SK-N-SH (cell line): ENCODE results near the gene GRIN1. TPM values are rescaled to one million over a fixed set of nuclear protein-coding genes. Genes with fewer than 3 reads are reported as not detected.

ENCODE experiments used
- CTCF ChIA-PET: fragments of 300-600, 350-600 bp; formaldehyde crosslinking; extraction: SDS; loops from one replicate; lab custom pipeline; 2021; lab: Yijun Ruan, JAX
- POLR2A ChIA-PET: fragments of 350-600 bp; sonication (Branson Sonifier 250); formaldehyde crosslinking; extraction: SDS; loops from one replicate; lab custom pipeline; 2020; ENCODE audit warnings: antibody characterized with exemption, inconsistent platforms; lab: Yijun Ruan, JAX
- DNase-seq: peaks from one replicate; pipeline ENCODE4 v3.0.0; 2012
- H2AFZ ChIP-seq: fragments of 200-600 bp; sonication (generic); 2 replicates; pipeline ENCODE4 v1.8.1; 2016; ENCODE audit warnings: antibody characterized with exemption, mild to moderate bottlenecking, low read depth
- H3F3A ChIP-seq: fragments of 200-600 bp; sonication (generic); replicated peaks from 2 replicates; pipeline ENCODE3; 2016; ENCODE audit warnings: antibody characterized with exemption, mild to moderate bottlenecking; ENCODE audit not compliant: insufficient read depth
- H3K27ac ChIP-seq, 2 experiments: fragments of 200-500 bp in 1 of 2; fragments of 200-600 bp in 1 of 2; sonication (Bioruptor generic) in 1 of 2; sonication (generic), shearing (Covaris generic) in 1 of 2; 2 replicates each; pipeline versions ENCODE4 v1.5.1 to v1.6.1; 2014 to 2016; ENCODE audit warnings: low read depth in 2 of 2, inconsistent platforms in 1 of 2, low read length in 1 of 2, mild to moderate bottlenecking in 1 of 2, mixed read lengths in 1 of 2
- H3K27me3 ChIP-seq: fragments of 200-600 bp; sonication (generic), shearing (Covaris generic); 2 replicates; pipeline ENCODE4 v1.6.1; 2016; ENCODE audit warnings: mixed run types; ENCODE audit not compliant: insufficient read depth
- H3K36me3 ChIP-seq, 2 experiments: fragments of 200-500 bp in 1 of 2; fragments of 200-600 bp in 1 of 2; sonication (Bioruptor generic) in 1 of 2; sonication (generic) in 1 of 2; replicated peaks in 1 of 2; 2 replicates each; pipeline versions ENCODE3 to v1.5.1; 2014 to 2016; ENCODE audit warnings: low read length in 1 of 2, mild to moderate bottlenecking in 1 of 2; ENCODE audit not compliant: insufficient read depth in 2 of 2, control insufficient read depth in 1 of 2
- H3K4me1 ChIP-seq, 2 experiments: fragments of 200-500 bp in 1 of 2; fragments of 200-600 bp in 1 of 2; sonication (Bioruptor generic) in 1 of 2; sonication (generic), shearing (Covaris generic) in 1 of 2; 2 replicates each; pipeline versions ENCODE4 v1.5.1 to v1.6.1; 2014 to 2016; ENCODE audit warnings: low read depth in 1 of 2, low read length in 1 of 2, mixed run types in 1 of 2; ENCODE audit not compliant: insufficient read depth in 2 of 2, control insufficient read depth in 1 of 2
- H3K4me2 ChIP-seq: fragments of 200-600 bp; sonication (generic), shearing (Covaris generic); 2 replicates; pipeline ENCODE4 v1.6.1; 2017; ENCODE audit warnings: mixed run types
- H3K4me3 ChIP-seq, 2 experiments: fragments of 200-500 bp in 1 of 2; fragments of 200-600 bp in 1 of 2; sonication (Bioruptor generic) in 1 of 2; sonication (generic), shearing (Covaris generic) in 1 of 2; 2 replicates each; pipeline versions ENCODE4 v1.5.1 to v1.8.1; 2014 to 2016; ENCODE audit warnings: low read depth in 2 of 2, inconsistent platforms in 1 of 2, low read length in 1 of 2, mild to moderate bottlenecking in 1 of 2, mixed read lengths in 1 of 2, moderate library complexity in 1 of 2
- H3K79me2 ChIP-seq: fragments of 200-600 bp; sonication (generic); 2 replicates; pipeline ENCODE4 v1.8.1; 2017; ENCODE audit warnings: mild to moderate bottlenecking; ENCODE audit not compliant: insufficient read depth
- H3K9ac ChIP-seq: fragments of 200-600 bp; sonication (generic); 2 replicates; pipeline ENCODE4 v1.6.1; 2017; ENCODE audit warnings: mixed run types
- H3K9me2 ChIP-seq: fragments of 200-600 bp; sonication (generic); 2 replicates; pipeline ENCODE4 v1.6.1; 2017; ENCODE audit warnings: mixed run types
- H3K9me3 ChIP-seq: fragments of 200-600 bp; sonication (generic); 2 replicates; pipeline ENCODE4 v1.6.1; 2017; ENCODE audit warnings: mixed run types, mild to moderate bottlenecking, moderate library complexity
- H4K20me1 ChIP-seq: fragments of 200-600 bp; sonication (generic); 2 replicates; pipeline ENCODE4 v1.6.1; 2017; ENCODE audit warnings: mild to moderate bottlenecking, mixed run types; ENCODE audit not compliant: insufficient read depth
- CHD2 ChIP-seq: fragments of 150-350 bp; IDR thresholded peaks from 2 replicates; pipeline ENCODE4 v1.6.1; 2018; ENCODE audit warnings: low read length; ENCODE audit not compliant: partially characterized antibody
- EP300 ChIP-seq, 2 experiments: IDR thresholded peaks; 2 replicates each; pipeline versions ENCODE4 v1.4.0 to v1.6.1; 2012; ENCODE audit warnings: borderline replicate concordance in 1 of 2, low read depth in 1 of 2, low read length in 1 of 2
- GABPA ChIP-seq: IDR thresholded peaks from 2 replicates; pipeline ENCODE4 v1.4.0; 2012; ENCODE audit warnings: low read depth, mild to moderate bottlenecking
- GATA2 ChIP-seq: sonication (generic); formaldehyde crosslinking; IDR thresholded peaks from 2 replicates; pipeline ENCODE4 v1.5.0; 2020; ENCODE audit warnings: mild to moderate bottlenecking, missing genetic modification reagents
- JUND ChIP-seq: IDR thresholded peaks from 2 replicates; pipeline ENCODE4 v1.4.0; 2012
- MEF2A ChIP-seq: IDR thresholded peaks from 2 replicates; pipeline ENCODE4 v1.4.0; 2012; ENCODE audit warnings: low read depth, borderline replicate concordance
- MXI1 ChIP-seq: IDR thresholded peaks from 2 replicates; pipeline ENCODE4 v1.6.1; 2012; ENCODE audit warnings: mild to moderate bottlenecking, low read depth, low read length, improper control_type of control experiment
- NFIC ChIP-seq: IDR thresholded peaks from 2 replicates; pipeline ENCODE4 v1.4.0; 2012; ENCODE audit warnings: borderline replicate concordance
- POLR2AphosphoS5 ChIP-seq: IDR thresholded peaks from 2 replicates; pipeline ENCODE4 v1.6.1; 2012; ENCODE audit warnings: low read depth, low read length
- RCOR1 ChIP-seq: fragments of 150-350 bp; IDR thresholded peaks from 2 replicates; pipeline ENCODE4 v1.6.1; 2017; ENCODE audit warnings: antibody characterized with exemption, low read length
- RFX5 ChIP-seq: IDR thresholded peaks from 2 replicates; pipeline ENCODE4 v1.6.1; 2012; ENCODE audit warnings: mild to moderate bottlenecking, improper control_type of control experiment, low read length
- SIN3A ChIP-seq: IDR thresholded peaks from 2 replicates; pipeline ENCODE4 v1.6.1; 2012; ENCODE audit warnings: low read depth, mild to moderate bottlenecking, low read length, moderate library complexity, borderline replicate concordance
- SMC3 ChIP-seq: IDR thresholded peaks from 2 replicates; pipeline ENCODE4 v1.6.1; 2012; ENCODE audit warnings: low read depth, low read length, improper control_type of control experiment
- TAF1 ChIP-seq: IDR thresholded peaks from 2 replicates; pipeline ENCODE4 v1.6.1; 2012; ENCODE audit warnings: low read depth, mild to moderate bottlenecking, low read length, moderate library complexity, borderline replicate concordance
- TCF12 ChIP-seq: IDR thresholded peaks from 2 replicates; pipeline ENCODE4 v1.4.0; 2012
- USF1 ChIP-seq: IDR thresholded peaks from 2 replicates; pipeline ENCODE4 v1.4.0; 2012; ENCODE audit warnings: low read depth, borderline replicate concordance
- USF2 ChIP-seq: fragments of 150-350 bp; IDR thresholded peaks from 2 replicates; pipeline ENCODE4 v1.6.1; 2017; ENCODE audit warnings: antibody characterized with exemption, low read length, low read depth, borderline replicate concordance
- YY1 ChIP-seq: IDR thresholded peaks from 2 replicates; pipeline ENCODE4 v1.4.0; 2012; ENCODE audit warnings: low read depth, mild to moderate bottlenecking
- WGBS: methylation state at CpG from one replicate; pipeline ENCODE4 v1.1.6; 2017; ENCODE audit warnings: low lambda C conversion rate; 5-methylcytosine and 5-hydroxymethylcytosine counted together
- polyA plus RNA-seq, 3 experiments: library from polyadenylated mRNA; depleted of rRNA; stranded (reverse); fragments of >200 nt; gene quantifications; 2 replicates each; pipeline ENCODE4 v1.2.3, GENCODE V29; 2012
- TF ChIP-seq, protein P1 (sequence below): IDR thresholded peaks from 2 replicates; pipeline ENCODE4 v1.4.0; 2012; ENCODE audit warnings: low read depth
- TF ChIP-seq, protein P2 (sequence below): fragments of 200-600 bp; sonication (generic); IDR thresholded peaks from 2 replicates; pipeline ENCODE4 v1.6.1; 2017; ENCODE audit warnings: antibody characterized with exemption, mild to moderate bottlenecking, moderate library complexity
- TF ChIP-seq, protein P3 (sequence below): fragments of 150-350 bp; IDR thresholded peaks from 2 replicates; pipeline ENCODE4 v1.6.1; 2016; ENCODE audit warnings: mild to moderate bottlenecking, low read depth, low read length

GRIN1 gene
- polyA plus RNA-seq, 1 of the 3 experiments (the other 2 are of a cell fraction) = not detected

DNA sequence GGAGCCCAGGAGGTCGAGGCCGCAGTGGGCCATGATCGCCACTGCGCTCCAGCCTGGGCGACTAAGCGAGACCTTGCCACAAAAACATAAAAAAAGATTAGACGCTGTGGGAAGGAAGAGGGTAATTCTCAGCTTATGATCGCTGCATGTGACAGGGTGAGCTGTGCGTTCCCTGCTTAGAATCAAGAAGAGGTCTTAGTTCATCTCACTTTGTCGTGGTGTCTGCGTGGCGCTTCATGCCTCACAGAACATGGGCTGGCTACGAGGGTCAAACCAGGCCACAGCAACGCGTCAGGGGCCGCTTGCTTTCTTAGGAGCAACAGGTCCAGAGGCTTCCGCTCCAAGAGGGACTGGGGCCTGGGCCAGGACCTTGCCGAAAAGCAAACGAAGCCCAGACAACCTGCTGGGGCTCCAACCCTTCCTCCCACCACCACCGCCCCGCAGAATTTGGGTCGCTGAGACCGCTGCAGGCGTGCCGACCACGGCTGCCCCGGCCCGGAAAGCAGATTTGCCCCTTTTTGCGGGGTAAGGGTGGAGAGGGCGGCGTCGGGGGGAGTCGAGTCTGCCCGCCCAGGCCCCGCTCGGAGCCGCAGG lies 10.0 kb upstream of the GRIN1 start:
- POLR2A ChIA-PET = interaction anchor here (0.9 to 2.6 kb wide), 13 partner anchors 10 to 126 kb away, joined by 3 to 32 read pairs (median 8); partner anchors contain the start of genes GRIN1, MAN1B1, NELFB and RNF208
- CTCF ChIA-PET = interaction anchor here (0.9 to 2.7 kb wide), 11 partner anchors 10 to 107 kb away, joined by 3 to 14 read pairs (median 4); partner anchors contain the start of genes GRIN1 and NPDC1
- WGBS = 32% methylated on average over 16 of the region's 37 CpGs
- peak overlapping the region; percentile 77 to 89 for H3K4me3 ChIP-seq
- H3K9me2 ChIP-seq = no peaks in the 10 kb centered on the region
- H4K20me1 ChIP-seq = no peaks in the 10 kb centered on the region
- peaks cover 3 to 18% of the 10 kb centered on the region in 2 experiments; a peak in 3 of 4 replicates for H3K4me1 ChIP-seq
- peaks cover 3% of the 10 kb centered on the region for H3F3A ChIP-seq
- peak overlapping the region; percentile 89 for H3K4me2 ChIP-seq
- peak; percentile 50 for DNase-seq
- peaks cover 50% of the 10 kb centered on the region for H3K79me2 ChIP-seq
- no peaks in the 10 kb centered on the region for H3K36me3 ChIP-seq
- H3K27me3 ChIP-seq = no peaks in the 10 kb centered on the region
- no peak for TF ChIP-seq JUND
- H3K27ac ChIP-seq = peak overlapping the region; percentile 56 to 87; a peak in 3 of 4 replicates
- H3K9me3 ChIP-seq = no peaks in the 10 kb centered on the region
- peak overlapping the region; percentile 56; the same call in 1 of the 2 replicates for H2AFZ ChIP-seq
- H3K9ac ChIP-seq = peak overlapping the region; percentile 82

DNA sequence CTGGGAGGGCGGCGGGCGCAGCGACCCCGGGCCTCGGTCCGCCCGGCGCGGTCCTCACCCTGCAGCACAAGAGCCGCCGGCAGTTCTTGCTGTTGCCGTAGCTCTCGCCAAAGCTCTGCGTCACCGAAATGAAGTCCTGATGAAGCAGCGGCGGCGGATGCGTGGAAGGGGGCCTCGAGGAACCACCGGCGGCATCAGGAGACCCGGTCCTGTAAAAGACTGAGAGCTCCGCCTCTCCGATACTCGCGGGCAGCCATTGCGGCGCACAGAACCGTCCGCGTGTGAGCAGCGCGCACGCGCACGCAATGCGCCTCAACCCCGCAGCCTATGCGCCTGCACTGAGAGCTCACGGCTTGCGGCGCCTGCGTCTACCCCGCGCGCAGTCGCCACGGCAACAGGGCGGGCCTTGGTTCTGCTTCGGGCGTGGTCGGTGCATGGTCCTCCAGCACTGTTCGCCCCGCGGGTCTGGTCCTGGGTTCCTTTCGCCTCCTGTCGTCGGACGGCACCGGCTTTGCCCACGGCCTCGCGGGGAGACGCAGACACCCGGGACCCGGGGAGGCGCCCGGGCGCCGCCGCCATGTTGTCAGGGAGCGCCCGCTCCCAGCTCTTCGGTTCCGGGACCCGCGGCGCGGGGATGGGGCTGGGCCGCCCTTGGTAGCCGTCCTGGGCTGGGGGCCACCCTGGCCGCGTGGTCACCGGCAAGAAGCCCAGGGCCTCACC lies 9.3 kb upstream of the GRIN1 start:
- no peaks in the 10 kb centered on the region for H3K9me3 ChIP-seq
- WGBS = 0% methylated on average over 7 of the region's 86 CpGs
- H3K4me2 ChIP-seq = peak overlapping the region; percentile 89
- no peaks in the 10 kb centered on the region for H3K27me3 ChIP-seq
- peak overlapping the region; percentile 82 for H3K9ac ChIP-seq
- peaks cover 3% of the 10 kb centered on the region for H3F3A ChIP-seq
- no peaks in the 10 kb centered on the region for H4K20me1 ChIP-seq
- DNase-seq = peak; percentile 96
- peaks cover 46% of the 10 kb centered on the region for H3K79me2 ChIP-seq
- ChIA-PET CTCF (interaction anchor here (0.9 to 2.7 kb wide), 14 partner anchors 9 to 107 kb away, joined by 3 to 14 read pairs (median 4); partner anchors contain the start of genes GRIN1, LRRC26 and NPDC1), POLR2A (interaction anchor here (0.6 to 2.6 kb wide), 18 partner anchors 9 to 125 kb away, joined by 3 to 32 read pairs (median 4); partner anchors contain the start of genes GRIN1, LRRC26, MAN1B1 and NELFB)
- peak overlapping the region; percentile 56 to 87 for H3K27ac ChIP-seq
- peak overlapping the region; percentile 91 for H2AFZ ChIP-seq
- no peaks in the 10 kb centered on the region for H3K9me2 ChIP-seq
- H3K4me3 ChIP-seq = peak overlapping the region; percentile 77 to 89
- peaks cover 3 to 18% of the 10 kb centered on the region in 2 experiments; a peak in 3 of 4 replicates for H3K4me1 ChIP-seq
- no peaks in the 10 kb centered on the region for H3K36me3 ChIP-seq
- TF ChIP-seq MXI1 (peak; percentile 94), CHD2 (peak; percentile 19), GABPA (no peak), TCF12 (no peak), NFIC (no peak), POLR2AphosphoS5 (peak; percentile 83), EP300 (IDR thresholded peaks at IDR 0.05; ENCODE audit: borderline replicate concordance in 1 of 2, low read depth in 1 of 2, low read length in 1 of 2) (no peak), SIN3A (peak; percentile 65; the same call in 1 of the 2 replicates), YY1 (peak; percentile 92), GATA2 (CRISPR knock-in tag) (no peak), SMC3 (no peak), RCOR1 (no peak), USF2 (no peak), USF1 (no peak), TAF1 (peak; percentile 94), RFX5 (no peak), MEF2A (no peak)
- TF ChIP-seq, protein P1, sequence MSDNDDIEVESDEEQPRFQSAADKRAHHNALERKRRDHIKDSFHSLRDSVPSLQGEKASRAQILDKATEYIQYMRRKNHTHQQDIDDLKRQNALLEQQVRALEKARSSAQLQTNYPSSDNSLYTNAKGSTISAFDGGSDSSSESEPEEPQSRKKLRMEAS = peak; percentile 39; the same call in 1 of the 2 replicates
- TF ChIP-seq, protein P2, sequence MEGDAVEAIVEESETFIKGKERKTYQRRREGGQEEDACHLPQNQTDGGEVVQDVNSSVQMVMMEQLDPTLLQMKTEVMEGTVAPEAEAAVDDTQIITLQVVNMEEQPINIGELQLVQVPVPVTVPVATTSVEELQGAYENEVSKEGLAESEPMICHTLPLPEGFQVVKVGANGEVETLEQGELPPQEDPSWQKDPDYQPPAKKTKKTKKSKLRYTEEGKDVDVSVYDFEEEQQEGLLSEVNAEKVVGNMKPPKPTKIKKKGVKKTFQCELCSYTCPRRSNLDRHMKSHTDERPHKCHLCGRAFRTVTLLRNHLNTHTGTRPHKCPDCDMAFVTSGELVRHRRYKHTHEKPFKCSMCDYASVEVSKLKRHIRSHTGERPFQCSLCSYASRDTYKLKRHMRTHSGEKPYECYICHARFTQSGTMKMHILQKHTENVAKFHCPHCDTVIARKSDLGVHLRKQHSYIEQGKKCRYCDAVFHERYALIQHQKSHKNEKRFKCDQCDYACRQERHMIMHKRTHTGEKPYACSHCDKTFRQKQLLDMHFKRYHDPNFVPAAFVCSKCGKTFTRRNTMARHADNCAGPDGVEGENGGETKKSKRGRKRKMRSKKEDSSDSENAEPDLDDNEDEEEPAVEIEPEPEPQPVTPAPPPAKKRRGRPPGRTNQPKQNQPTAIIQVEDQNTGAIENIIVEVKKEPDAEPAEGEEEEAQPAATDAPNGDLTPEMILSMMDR = no peak
- TF ChIP-seq, protein P3, sequence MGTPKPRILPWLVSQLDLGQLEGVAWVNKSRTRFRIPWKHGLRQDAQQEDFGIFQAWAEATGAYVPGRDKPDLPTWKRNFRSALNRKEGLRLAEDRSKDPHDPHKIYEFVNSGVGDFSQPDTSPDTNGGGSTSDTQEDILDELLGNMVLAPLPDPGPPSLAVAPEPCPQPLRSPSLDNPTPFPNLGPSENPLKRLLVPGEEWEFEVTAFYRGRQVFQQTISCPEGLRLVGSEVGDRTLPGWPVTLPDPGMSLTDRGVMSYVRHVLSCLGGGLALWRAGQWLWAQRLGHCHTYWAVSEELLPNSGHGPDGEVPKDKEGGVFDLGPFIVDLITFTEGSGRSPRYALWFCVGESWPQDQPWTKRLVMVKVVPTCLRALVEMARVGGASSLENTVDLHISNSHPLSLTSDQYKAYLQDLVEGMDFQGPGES = no peak
